GM19463 (cell line): ENCODE results near the gene HAUS1.

ENCODE experiments used
- ATAC-seq: cut with Tn5 transposase; IDR thresholded peaks from one replicate; pipeline ENCODE4 v1.9.1; 2021; ENCODE audit warnings: mild to moderate bottlenecking, moderate library complexity; ENCODE audit not compliant: unreplicated experiment

The HAUS1 gene

DNA sequence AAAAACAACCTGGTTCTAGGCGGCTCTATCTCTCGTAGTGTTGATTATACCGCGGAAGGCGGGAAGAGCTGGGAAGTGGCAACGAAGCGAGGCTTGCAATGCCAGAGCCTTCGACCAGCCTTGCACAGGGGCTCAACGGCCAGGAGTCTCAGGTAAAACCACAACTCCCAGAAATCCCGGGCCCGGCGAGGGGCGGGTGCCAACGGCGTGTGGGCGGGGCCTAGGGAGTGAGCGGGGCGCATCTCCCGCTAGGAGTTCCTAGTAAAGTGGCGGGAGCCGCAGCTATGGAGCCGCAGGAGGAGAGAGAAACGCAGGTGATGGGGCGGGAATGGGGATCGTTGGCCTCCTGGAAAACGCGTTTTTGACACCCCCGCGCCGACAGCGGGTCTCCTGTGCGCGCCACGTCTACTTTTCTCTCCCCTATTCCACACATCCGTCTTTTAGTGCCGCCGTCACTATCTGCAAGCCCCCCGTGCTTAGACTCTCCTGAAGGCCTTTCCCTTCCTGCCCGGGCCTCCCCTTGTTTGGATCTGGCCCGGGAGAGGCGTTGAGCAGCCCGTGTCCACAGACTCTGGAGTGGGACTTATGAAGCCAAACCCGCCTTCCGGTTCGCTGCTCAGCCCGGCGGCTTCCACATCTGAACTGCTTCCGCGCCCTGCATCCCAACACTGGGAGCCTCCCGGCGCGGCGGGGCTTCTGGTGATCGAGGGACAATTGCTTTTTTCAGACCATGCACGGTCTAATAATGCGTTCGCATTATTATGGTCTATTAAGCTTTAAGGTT lies at the start of gene HAUS1:
Gene HAUS1, plus strand, starts transcription at position 258 of the 784 bp plus-strand sequence. Its CDS starts 27 bp downstream, at position 285.
- peak; percentile 97 for ATAC-seq

GRCh38 chr18:46054956-46055837 lies 49.0 kb upstream of the HAUS1 start:
- ATAC-seq = no peak

- no peak for ATAC-seq
Observed at GRCh38 chr18:46055838-46056230, 48.4 kb upstream of the HAUS1 start.

DNA sequence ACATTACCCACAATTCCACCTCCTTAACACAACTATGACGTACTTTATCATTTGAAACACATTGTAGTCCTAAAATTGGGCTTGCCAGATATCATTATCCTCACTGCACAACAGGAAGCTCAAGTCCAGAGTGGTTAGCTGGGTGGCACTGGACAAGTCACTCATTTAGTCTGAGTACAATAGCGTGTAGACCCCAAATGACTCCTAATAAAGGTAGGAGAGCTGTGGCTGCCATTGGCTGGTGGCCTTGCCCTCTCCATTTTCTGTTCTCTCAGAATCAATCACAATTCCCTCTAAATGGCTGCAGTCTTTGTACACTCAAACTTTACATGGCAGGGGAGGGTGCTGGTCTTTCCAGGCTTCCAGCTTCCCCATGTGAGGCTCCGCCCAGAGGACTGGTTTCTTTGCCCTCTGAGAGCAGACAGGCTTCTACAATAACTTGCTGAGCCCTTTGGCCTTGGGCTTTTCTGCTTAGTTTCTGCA lies 43.8 kb upstream of the HAUS1 start:
- no peak for ATAC-seq

- ATAC-seq = no peak
Observed at GRCh38 chr18:46061387-46061786, 42.8 kb upstream of the HAUS1 start.

DNA sequence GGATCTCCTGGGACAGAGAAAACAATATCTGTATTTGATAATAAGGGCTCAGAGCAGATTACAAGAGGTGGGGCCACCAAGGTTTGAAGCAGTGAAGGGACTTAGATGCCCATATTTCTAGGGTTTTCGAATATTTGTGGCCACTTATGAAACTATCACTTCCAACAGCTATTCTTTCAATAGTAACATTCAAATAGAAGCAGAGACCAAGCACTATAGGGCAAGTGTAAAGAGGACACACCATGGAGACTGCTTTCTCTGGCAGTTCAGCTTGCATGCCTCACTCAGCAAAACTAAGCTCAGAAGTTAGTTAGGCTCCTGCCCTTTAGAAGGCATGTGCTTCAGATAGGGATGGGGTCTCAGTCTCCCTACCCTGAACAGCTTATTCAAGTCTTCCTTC lies 42.4 kb upstream of the HAUS1 start:
- no peak for ATAC-seq

GRCh38 chr18:46062781-46063180 lies 41.4 kb upstream of the HAUS1 start:
- no peak for ATAC-seq

DNA sequence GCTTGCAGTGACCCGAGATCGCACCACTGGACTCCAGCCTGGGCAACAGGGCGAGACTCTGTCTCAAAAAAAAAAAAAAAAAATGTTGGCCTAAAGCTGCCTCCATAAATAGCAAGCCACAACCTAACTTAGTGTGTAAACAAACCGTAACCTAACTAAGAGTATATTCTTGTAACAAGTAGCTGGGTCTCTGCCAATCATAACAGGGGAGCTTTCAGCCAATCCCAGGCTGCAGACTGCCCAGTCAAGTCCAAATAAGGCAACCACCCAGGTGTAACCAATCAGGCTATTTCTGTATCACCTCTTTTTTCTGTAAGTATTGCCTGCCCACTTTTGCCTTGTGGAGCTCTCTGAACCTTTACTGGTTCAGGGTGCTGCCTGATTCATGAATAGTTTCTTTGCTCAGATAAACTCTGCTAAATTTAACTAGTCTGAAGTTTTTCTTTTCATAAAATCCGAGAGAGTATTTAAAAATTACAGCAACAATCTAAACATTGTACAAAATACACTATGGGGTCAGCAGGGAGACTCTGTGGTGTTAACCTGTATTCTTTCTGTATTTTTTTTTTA lies 36.7 kb upstream of the HAUS1 start:
- no peak for ATAC-seq

DNA sequence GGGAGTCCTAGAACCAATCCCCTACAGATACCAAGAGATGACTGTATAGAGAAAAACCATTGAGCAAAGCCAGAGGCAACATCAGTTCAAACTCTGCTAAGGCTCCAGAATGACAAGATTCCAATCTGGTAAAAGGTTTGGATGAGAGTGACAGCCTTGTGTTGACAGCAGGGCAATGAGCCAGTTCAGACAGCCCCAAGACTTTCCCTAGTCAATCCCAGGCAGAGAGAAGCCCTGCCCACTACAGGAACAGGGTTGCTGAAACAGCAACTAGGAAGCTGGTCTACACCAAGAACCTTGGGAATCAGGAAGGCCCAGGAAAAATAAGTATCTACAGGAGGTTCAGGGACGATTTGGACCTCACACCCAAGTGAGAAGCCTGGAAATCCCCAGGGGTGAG lies 35.4 kb upstream of the HAUS1 start:
- no peak for ATAC-seq

DNA sequence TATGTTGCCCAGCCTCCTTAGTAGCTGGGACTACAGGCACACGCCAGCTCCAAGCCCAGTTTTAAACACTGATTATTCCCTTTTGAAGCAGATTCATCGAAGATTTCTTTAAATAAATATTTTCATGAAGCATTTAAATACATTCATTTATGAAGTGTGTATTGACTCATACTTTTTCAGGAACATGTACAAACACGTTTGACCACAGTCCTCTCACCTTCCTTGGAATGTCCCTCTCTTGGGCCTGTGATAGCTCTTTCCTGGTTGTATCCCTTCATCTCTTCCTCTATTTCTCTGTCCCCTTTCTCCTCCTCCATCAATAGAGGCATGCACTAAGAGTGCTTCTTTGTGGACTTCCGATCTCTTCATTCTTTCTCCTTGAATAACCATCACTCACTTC lies 34.7 kb upstream of the HAUS1 start:
- ATAC-seq = no peak

DNA sequence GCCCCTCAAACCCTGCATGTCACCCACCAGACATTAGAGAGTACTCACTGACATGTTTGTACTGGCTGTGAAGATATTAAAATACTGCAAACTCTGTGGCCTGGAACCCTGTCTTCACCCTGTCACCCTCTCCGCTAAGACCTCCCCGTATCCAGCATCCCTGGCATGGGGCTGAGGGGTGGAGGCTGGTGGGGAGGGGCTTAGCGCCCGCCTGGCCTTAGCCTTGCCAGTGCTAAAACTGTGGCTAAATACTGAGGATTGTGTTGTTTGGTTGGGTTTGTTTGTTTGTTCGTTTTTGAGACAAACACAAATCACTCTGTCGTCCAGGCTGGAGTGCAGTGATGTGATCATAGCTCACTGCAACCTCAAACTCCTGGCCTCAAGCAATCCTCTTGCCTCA lies 34.0 kb upstream of the HAUS1 start:
- ATAC-seq = no peak

- ATAC-seq = no peak
Observed at GRCh38 chr18:46070815-46071652, 33.2 kb upstream of the HAUS1 start.

DNA sequence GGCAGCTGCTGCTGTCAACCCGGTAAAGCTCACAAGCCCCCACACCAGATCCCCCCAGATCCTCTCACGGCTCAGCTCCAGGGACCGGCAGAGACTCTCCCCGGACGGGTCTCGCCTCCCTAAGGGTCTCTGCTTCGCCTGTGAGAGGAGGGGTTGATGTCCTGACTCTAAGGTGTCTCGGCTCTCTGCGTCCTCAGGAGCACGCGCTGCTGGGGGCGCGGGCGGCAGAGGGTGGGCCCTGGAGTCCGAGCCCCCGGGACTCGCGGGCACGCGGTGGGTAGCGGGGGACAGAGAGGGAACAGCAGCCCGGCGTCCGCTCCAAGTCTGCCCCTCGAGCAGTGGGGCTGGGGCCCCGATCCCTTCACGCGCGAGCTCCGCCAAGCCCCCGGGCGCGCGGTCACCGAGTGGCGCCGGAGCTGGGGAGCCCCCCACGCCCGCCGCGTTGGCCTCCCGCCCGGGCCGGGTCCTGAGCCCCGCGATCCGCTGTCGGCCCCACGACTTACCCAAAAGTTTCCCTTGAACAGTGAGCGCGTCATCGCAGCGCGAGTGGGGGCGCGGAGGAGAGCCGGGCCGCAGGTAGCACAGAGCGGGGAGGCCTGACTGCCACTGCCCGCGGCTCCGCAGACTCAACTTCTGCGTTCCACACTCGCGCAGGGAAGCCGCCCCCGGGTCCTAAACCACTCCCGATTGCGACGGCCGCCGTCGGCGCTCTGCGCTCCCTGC lies 32.4 kb upstream of the HAUS1 start, which contains the start of gene PSTPIP2:
Gene PSTPIP2, minus strand, starts transcription at position 608 of the 723 bp plus-strand sequence. Its CDS starts 72 bp downstream, at position 536.
- ATAC-seq = peak; percentile 72

- no peak for ATAC-seq
Observed at GRCh38 chr18:46072376-46072867, 31.8 kb upstream of the HAUS1 start.

DNA sequence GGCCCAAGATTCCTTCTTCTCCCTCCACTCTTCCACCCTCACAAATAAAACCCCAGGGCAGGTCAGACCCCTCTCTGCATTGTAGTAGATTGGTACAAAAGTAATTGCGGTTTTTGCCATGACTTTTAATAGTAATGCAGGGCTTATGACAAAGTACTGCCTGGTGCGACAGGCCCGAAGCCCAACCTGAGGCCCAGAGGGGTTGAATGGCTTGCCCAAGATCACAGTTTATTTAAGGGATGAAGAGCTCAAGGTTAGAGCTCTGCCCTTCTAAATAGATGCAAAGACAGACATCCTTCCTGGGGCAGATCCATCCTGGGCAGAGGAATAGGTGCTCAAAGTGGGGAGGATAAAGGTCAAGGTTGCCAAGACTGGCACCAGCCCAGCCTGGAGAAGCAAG lies 31.2 kb upstream of the HAUS1 start:
- no peak for ATAC-seq

DNA sequence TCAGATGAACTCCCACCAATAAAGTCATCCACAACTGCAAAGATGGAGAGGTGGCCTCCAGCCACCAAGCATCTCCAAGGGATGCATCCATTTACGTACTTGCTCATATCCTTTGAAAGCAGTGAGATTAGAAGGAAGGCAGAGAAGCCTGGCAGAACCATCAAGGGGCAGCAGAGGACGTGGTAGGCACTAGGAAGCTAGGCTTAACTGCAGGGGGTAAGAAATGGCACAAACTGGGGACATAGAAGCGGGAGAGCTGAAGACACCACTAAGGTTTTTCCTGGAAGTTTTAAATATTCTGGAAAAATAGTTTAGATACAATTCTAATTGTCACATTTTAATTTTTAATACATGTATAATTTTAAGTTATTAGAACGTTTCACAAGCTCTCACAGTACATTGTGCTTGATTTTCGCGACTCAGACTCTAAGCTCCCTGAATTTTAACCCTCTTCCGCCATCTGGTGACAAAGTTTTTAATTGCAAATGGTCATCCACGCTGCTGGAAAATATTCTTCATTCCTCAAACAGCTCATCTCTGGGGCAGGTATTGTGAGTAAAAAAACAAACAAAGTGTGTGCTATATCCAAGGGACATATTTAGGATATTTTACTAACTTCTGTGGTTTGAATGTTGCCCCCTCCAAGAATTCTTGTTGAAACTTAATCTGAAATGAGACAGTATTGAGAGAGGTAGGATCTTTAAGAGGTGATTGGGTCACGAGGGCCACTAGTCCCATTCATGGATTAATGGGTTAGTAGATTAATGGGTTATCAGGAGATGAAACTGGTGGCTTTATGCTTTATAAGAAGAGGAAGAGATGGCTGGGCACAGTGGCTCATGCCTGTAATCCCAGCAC lies 30.5 kb upstream of the HAUS1 start:
- peak; percentile 26 for ATAC-seq

DNA sequence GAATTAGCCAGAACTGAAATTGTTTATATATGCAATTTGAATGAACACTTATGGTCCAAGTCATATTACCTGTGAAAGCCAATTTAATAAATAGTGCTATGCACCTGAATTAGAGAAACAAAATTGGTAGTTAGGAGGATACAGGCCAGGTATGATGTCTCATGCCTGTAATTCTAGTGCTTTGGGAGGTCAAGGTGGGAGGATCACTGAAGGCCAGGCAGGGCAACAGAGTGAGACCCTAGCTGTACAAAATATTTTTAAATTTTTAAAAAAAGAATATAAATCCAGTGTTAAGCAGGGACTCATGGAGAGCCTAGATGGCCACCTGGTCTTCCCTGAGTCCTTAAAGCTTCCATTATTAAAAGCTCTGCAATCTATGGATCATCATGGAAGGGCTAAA lies 24.8 kb upstream of the HAUS1 start:
- no peak for ATAC-seq

DNA sequence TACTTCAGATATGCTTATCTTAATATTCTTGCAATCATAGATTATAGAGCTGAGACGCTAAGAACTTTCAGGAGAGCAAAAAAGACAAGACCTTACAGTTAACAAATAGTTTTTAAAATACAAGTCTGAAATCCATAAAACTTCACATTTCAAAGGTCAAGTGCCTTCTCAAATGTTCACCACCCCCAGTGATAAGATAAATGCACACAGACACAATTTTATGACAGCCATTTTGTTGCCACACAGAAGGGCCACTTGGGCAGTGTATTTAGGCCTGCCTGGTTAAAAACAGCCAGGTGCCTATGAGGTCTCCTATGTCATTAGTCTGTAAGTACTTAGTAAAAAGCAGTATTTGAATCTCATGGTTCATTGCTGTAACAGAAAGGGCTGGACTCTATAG lies 24.0 kb upstream of the HAUS1 start:
- no peak for ATAC-seq

GRCh38 chr18:46084431-46084830 lies 19.8 kb upstream of the HAUS1 start:
- ATAC-seq = no peak
